ENCODE results near the gene TMEM154. TPM values are rescaled to one million over a fixed set of nuclear protein-coding genes. Genes with fewer than 3 reads are reported as not detected.

Gene TMEM154
- total RNA-seq, 1 experiment from 2014 or later: 3.6 TPM

DNA sequence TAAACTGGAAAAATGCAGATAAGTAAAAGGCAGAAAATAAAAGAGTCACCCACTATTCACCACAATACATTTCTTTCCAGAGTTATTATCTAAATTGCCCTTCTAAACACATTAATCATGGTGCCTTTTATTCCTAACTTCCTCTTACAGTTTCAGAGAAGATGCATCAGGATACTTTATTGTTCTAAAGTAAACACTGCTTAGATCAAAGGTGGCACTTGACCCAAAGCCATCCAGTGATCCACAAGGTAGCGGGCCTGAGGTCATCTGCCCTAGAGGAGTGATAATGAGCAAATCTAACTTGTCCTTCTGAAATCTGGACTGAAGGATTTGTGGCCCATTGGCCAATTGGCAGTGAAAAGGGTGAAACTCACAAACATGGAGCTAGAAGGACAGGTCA, 12.0 kb upstream of the TMEM154 start:
- DNase-seq (no peak), ATAC-seq (peak; percentile 31; the same call in 1 of the 2 replicates)
- Histone ChIP-seq H3K27me3 (ENCODE audit: low read length) (no peaks in the 10 kb centered on the region), H3K9me3 (ENCODE audit: low read length) (no peaks in the 10 kb centered on the region), H3F3A (ENCODE audit: low read length, unreplicated experiment) (no peaks in the 10 kb centered on the region), H3K36me3 (ENCODE audit: low read depth, low read length) (no peaks in the 10 kb centered on the region), H3K4me2 (ENCODE audit: low read length) (no peak overlapping the region), H3K4me3 (ENCODE audit: low read length) (no peak overlapping the region), H4K20me1 (ENCODE audit: low read length) (no peaks in the 10 kb centered on the region), H2AFZ (ENCODE audit: low read length) (no peak overlapping the region), H3K4me1 (ENCODE audit: insufficient read depth, low read length) (peaks cover 3% of the 10 kb centered on the region), H3K9ac (ENCODE audit: low read length) (no peak overlapping the region), H3K27ac (ENCODE audit: low read length) (no peak overlapping the region), H3K79me2 (ENCODE audit: low read length) (no peaks in the 10 kb centered on the region), H3K9me2 (replicated peaks; ENCODE audit: low read length) (no peaks in the 10 kb centered on the region)
- CTCF ChIA-PET: no interaction called here
- TF ChIP-seq EZH2 (IDR thresholded peaks at IDR 0.05; ENCODE audit: low read length, unreplicated experiment): no peak
- TF ChIP-seq EZH2phosphoT487 (IDR thresholded peaks at IDR 0.05; ENCODE audit: borderline replicate concordance, low read length): no peak
- TF ChIP-seq, protein P1, sequence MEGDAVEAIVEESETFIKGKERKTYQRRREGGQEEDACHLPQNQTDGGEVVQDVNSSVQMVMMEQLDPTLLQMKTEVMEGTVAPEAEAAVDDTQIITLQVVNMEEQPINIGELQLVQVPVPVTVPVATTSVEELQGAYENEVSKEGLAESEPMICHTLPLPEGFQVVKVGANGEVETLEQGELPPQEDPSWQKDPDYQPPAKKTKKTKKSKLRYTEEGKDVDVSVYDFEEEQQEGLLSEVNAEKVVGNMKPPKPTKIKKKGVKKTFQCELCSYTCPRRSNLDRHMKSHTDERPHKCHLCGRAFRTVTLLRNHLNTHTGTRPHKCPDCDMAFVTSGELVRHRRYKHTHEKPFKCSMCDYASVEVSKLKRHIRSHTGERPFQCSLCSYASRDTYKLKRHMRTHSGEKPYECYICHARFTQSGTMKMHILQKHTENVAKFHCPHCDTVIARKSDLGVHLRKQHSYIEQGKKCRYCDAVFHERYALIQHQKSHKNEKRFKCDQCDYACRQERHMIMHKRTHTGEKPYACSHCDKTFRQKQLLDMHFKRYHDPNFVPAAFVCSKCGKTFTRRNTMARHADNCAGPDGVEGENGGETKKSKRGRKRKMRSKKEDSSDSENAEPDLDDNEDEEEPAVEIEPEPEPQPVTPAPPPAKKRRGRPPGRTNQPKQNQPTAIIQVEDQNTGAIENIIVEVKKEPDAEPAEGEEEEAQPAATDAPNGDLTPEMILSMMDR (conservative IDR thresholded peaks at IDR 0.05; ENCODE audit: low read depth, low read length): no peak
- POLR2A ChIA-PET (ENCODE audit: unreplicated experiment): no interaction called here
- intact Hi-C loops (cut with micrococcal nuclease): no loop called here
- BruUV-seq (replicated peaks): no TSS peak

DNA sequence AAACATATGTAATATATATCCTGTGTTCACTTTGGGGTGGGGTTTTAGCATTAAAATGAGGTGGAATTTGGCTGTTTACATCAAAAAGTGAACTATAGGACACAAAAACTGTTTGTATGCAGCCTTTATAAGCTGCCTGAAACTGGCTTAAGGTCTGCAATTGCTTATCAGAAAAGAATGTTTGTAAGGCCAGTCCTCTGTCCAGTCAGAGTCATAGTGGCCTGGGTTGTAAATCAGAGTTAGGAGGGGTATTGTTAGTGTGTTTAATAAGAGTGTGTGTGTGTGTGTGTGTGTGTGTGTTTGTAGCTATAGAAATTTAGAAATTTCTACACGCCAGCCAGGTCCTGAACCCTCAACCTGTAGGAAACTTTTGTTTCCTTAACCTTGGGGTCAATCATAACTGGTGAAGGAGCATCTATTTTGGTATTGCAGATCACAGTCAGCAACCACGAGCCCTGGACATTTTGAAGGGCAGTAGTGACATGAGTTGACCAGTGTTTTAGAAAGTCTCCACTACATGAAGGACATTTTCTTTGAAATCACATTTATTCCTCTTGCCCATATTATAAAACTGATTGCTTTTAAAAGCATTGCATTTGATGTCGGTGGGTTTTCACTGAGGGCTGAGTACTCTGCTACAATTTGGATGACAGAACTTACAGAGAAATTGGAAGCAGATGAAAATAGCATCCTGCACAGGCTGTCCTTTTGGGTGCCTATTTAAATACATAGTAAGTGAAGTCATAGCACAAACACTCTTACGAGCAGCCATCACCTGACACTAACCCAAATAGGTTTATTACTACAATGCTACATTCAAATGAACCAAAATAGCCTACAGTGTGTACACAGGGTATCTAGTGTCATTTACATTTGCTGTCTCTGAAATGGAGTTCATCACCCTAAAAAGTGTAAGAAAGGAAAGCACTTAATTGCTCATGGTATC, 11.2 kb upstream of the TMEM154 start:
- Histone ChIP-seq H3K27me3 (ENCODE audit: low read length) (no peaks in the 10 kb centered on the region), H3K4me1 (ENCODE audit: insufficient read depth, low read length) (no peaks in the 10 kb centered on the region), H2AFZ (ENCODE audit: low read length) (no peak overlapping the region), H3K4me3 (ENCODE audit: low read length) (no peak overlapping the region), H4K20me1 (ENCODE audit: low read length) (no peaks in the 10 kb centered on the region), H3K79me2 (ENCODE audit: low read length) (no peaks in the 10 kb centered on the region), H3F3A (ENCODE audit: low read length, unreplicated experiment) (no peaks in the 10 kb centered on the region), H3K9me2 (replicated peaks; ENCODE audit: low read length) (no peaks in the 10 kb centered on the region), H3K4me2 (ENCODE audit: low read length) (no peak overlapping the region), H3K27ac (ENCODE audit: low read length) (no peak overlapping the region), H3K9me3 (ENCODE audit: low read length) (no peaks in the 10 kb centered on the region), H3K9ac (ENCODE audit: low read length) (no peak overlapping the region), H3K36me3 (ENCODE audit: low read depth, low read length) (no peaks in the 10 kb centered on the region)
- intact Hi-C loops (cut with micrococcal nuclease): no loop called here
- TF ChIP-seq EZH2 (IDR thresholded peaks at IDR 0.05; ENCODE audit: low read length, unreplicated experiment): no peak
- TF ChIP-seq, protein P1 (conservative IDR thresholded peaks at IDR 0.05; ENCODE audit: low read depth, low read length): no peak
- no peak for TF ChIP-seq EZH2phosphoT487 (IDR thresholded peaks at IDR 0.05; ENCODE audit: borderline replicate concordance, low read length)
- DNase-seq: no peak
- ChIA-PET POLR2A (ENCODE audit: unreplicated experiment) (no interaction called here), CTCF (no interaction called here)
- BruUV-seq (replicated peaks): no TSS peak
- peak; percentile 45 for ATAC-seq

All from PC-3 (cell line).